Body of pancreas (tissue), 4 donors: ENCODE data around the gene SLC12A6.

ENCODE experiments used
- POLR2A ChIP-seq, 3 donors: fragments of 450-650 bp; IDR thresholded peaks; one replicate each; pipeline ENCODE4 v1.6.1; 2016; ENCODE audit warnings: antibody characterized with exemption in 3 of 3, mild to moderate bottlenecking in 2 of 3
- TF ChIP-seq, protein P1 (sequence below), 7 experiments: fragments of 450-650 bp in 4 of 7; fragments of 200-600 bp in 3 of 7; sonication (generic) in 3 of 7; IDR thresholded peaks; one replicate each; pipeline ENCODE4 v1.5.1; 2016 to 2019; ENCODE audit warnings: antibody characterized with exemption in 7 of 7

- no peak for TF ChIP-seq POLR2A (IDR thresholded peaks at IDR 0.05)
- TF ChIP-seq, protein P1, sequence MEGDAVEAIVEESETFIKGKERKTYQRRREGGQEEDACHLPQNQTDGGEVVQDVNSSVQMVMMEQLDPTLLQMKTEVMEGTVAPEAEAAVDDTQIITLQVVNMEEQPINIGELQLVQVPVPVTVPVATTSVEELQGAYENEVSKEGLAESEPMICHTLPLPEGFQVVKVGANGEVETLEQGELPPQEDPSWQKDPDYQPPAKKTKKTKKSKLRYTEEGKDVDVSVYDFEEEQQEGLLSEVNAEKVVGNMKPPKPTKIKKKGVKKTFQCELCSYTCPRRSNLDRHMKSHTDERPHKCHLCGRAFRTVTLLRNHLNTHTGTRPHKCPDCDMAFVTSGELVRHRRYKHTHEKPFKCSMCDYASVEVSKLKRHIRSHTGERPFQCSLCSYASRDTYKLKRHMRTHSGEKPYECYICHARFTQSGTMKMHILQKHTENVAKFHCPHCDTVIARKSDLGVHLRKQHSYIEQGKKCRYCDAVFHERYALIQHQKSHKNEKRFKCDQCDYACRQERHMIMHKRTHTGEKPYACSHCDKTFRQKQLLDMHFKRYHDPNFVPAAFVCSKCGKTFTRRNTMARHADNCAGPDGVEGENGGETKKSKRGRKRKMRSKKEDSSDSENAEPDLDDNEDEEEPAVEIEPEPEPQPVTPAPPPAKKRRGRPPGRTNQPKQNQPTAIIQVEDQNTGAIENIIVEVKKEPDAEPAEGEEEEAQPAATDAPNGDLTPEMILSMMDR (IDR thresholded peaks at IDR 0.05), result no peak
These were observed 119.9 kb downstream of the SLC12A6 start for GRCh38 chr15:34217587-34218225.
